Testis (tissue), 3 donors: ENCODE results near the gene GNAI2. TPM values are rescaled to one million over a fixed set of nuclear protein-coding genes. Genes with fewer than 3 reads are reported as not detected.

Experiments used
- DNase-seq: peaks from one replicate; pipeline ENCODE4 v3.0.0-alpha.2; 2019
- H3K27ac ChIP-seq, 2 donors: fragments of 200-600 bp; sonication (generic); one replicate each; pipeline ENCODE4 v1.5.1; 2019
- H3K27me3 ChIP-seq: fragments of 200-600 bp; sonication (generic); one replicate; pipeline ENCODE4 v1.5.1; 2019
- H3K36me3 ChIP-seq: fragments of 200-600 bp; sonication (generic); one replicate; pipeline ENCODE4 v1.5.1; 2017; ENCODE audit warnings: low read depth; ENCODE audit errors: missing control alignments
- H3K4me1 ChIP-seq: fragments of 200-600 bp; sonication (generic); one replicate; pipeline ENCODE4 v1.5.1; 2019
- H3K4me3 ChIP-seq, 2 donors: fragments of 200-600 bp; sonication (generic); one replicate each; pipeline ENCODE4 v1.5.1; 2017 to 2019
- H3K9me3 ChIP-seq: fragments of 200-600 bp; sonication (generic); one replicate; pipeline ENCODE4 v1.5.1; 2017
- POLR2A ChIP-seq: fragments of 450-650 bp; IDR thresholded peaks from one replicate; pipeline ENCODE4 v1.6.1; 2017; ENCODE audit warnings: antibody characterized with exemption, mild to moderate bottlenecking, moderate library complexity
- WGBS, 2 donors: methylation state at CpG; one replicate each; pipeline ENCODE4 v1.1.5; 2018; 5-methylcytosine and 5-hydroxymethylcytosine counted together
- intact Hi-C: fragments of 100-400 bp; cut with DNase I; formaldehyde crosslinking; loops from one replicate; pipeline ENCODE4 v1.15.1; 2023; ENCODE audit warnings: low total_unique reads
- polyA plus RNA-seq: library from polyadenylated mRNA; stranded (reverse); fragments of 350-450 nt; fragmentation: Illumina TruSeq; extraction: RNeasy Lipid Tissue Mini Kit (QIAGEN cat#74804); gene quantifications from one replicate; pipeline ENCODE4 v1.2.3, GENCODE V29; 2014; ENCODE audit warnings: low read depth, low replicate concordance; ENCODE audit not compliant: insufficient read depth
- total RNA-seq, 2 donors: library from RNA; depleted of rRNA; stranded (reverse); fragments of >200 nt; gene quantifications; one replicate each; pipeline ENCODE4 v1.2.3, GENCODE V29; 2016
- TF ChIP-seq, protein P1 (sequence below), 3 experiments: fragments of 450-650 bp in 2 of 3; fragments of 200-600 bp in 1 of 3; sonication (generic) in 1 of 3; IDR thresholded peaks; one replicate each; pipeline ENCODE4 v1.5.1; 2016 to 2019; ENCODE audit warnings: antibody characterized with exemption in 3 of 3, mild to moderate bottlenecking in 2 of 3, moderate library complexity in 1 of 3

GNAI2 gene
- total and polyA plus RNA-seq, 3 donors from 2014 or later: 238 to 343 (median 239) TPM

DNA sequence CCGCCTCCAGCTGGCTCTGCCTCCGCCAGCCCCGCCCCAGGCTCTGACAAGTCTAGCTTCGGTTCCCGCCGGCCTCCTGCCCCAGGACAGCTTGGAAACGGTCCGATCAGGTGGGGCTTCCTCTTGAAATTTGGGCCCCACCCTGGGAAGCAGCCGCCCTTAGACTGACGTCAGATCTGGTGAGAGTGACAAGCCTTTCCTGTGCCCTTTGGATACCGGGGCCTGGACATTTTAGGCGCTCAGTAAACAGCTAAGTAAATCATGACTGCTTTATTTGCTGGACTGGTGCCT is 63.6 kb downstream of the GNAI2 start:
- Histone ChIP-seq H3K9me3 (no peaks in the 10 kb centered on the region), H3K27ac (peak overlapping the region; percentile 12 to 85), H3K4me3 (peak overlapping the region; percentile 63 to 81), H3K27me3 (no peaks in the 10 kb centered on the region), H3K4me1 (peaks cover 25% of the 10 kb centered on the region), H3K36me3 (no peaks in the 10 kb centered on the region)
- 0 to 2% methylated on average over 10 to 12 of the region's 12 CpGs for WGBS, 2 donors
- DNase-seq: no peak
- TF ChIP-seq, protein P1, sequence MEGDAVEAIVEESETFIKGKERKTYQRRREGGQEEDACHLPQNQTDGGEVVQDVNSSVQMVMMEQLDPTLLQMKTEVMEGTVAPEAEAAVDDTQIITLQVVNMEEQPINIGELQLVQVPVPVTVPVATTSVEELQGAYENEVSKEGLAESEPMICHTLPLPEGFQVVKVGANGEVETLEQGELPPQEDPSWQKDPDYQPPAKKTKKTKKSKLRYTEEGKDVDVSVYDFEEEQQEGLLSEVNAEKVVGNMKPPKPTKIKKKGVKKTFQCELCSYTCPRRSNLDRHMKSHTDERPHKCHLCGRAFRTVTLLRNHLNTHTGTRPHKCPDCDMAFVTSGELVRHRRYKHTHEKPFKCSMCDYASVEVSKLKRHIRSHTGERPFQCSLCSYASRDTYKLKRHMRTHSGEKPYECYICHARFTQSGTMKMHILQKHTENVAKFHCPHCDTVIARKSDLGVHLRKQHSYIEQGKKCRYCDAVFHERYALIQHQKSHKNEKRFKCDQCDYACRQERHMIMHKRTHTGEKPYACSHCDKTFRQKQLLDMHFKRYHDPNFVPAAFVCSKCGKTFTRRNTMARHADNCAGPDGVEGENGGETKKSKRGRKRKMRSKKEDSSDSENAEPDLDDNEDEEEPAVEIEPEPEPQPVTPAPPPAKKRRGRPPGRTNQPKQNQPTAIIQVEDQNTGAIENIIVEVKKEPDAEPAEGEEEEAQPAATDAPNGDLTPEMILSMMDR (IDR thresholded peaks at IDR 0.05): no peak
- TF ChIP-seq POLR2A: no peak
- intact Hi-C loops: no loop called here

DNA sequence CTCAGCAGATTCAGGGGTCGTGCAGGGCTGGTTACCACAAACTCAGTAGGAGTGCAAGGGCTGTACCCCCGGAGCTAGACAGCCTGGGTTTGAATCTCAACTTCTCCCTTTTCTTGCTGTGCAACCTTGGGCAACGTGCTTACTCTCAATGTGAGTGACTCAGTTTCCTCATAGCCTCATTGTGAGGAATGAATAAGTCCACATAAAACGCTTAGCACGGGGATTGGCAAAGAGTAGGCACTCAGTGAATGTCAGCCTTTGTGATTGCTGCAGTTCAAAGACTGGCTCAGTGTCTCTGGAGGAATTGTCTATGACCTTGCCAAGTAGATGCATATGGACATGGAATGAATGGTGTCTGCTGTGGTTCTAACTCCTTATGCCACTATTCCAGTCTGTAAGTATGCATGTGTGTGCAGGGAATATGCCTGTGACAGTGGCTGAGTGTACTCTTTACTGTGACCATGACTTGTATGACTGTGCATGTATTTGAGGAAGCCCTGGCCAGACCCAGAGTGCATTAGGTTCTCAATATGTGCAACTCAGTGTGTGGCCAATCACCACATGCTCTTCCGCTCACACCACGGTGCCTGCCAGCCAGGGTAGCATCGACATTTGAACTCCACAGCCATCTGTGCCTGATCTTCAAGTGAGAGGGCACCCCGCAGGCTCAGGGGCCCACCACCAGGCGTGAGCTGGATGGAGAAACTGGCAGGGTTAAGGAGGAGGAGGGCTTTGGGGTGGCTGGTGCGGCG is 64.1 kb downstream of the GNAI2 start:
- no peaks in the 10 kb centered on the region for H3K9me3 ChIP-seq
- no peaks in the 10 kb centered on the region for H3K27me3 ChIP-seq
- intact Hi-C loops: no loop called here
- 44 to 57% methylated on average over 12 of the region's 12 CpGs for WGBS, 2 donors
- H3K4me3 ChIP-seq: peak overlapping the region; percentile 63 to 81
- DNase-seq: no peak
- TF ChIP-seq, protein P1 (IDR thresholded peaks at IDR 0.05): no peak
- no peak for TF ChIP-seq POLR2A
- peak overlapping the region; percentile 12 to 85 for H3K27ac ChIP-seq
- H3K36me3 ChIP-seq: no peaks in the 10 kb centered on the region
- peaks cover 25% of the 10 kb centered on the region for H3K4me1 ChIP-seq

DNA sequence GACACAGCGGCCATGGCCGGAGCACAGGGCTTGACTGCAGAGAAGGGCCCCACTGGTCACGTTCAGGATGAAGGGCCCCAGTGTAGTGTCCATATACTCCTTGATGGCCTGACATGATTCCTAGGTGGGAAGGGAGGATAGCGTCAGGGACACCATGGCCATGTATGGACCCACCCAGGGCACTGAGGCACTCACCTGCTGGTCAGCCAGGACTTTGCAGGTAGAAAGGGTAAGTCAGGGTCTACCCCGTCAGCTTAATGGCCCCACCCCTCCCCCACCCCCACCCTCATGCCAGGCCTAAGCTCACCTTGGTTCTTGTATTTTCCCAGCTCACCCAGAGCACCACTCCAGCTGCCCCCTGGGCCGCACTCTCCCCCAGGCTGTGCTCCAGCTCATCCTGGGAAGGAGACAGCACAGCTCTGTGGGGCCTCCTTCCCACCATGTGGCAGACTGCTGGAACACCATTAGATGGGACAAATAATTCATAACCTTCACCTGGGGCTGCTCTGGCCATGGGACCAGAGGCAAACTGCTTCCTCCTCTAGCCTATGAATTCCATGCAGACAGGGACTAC is 64.8 kb downstream of the GNAI2 start:
- intact Hi-C loops: no loop called here
- WGBS, 2 donors: 85 to 96% methylated on average over 5 to 6 of the region's 6 CpGs
- DNase-seq: no peak
- no peaks in the 10 kb centered on the region for H3K27me3 ChIP-seq
- no peak overlapping the region for H3K4me3 ChIP-seq
- no peaks in the 10 kb centered on the region for H3K36me3 ChIP-seq
- peaks cover 25% of the 10 kb centered on the region for H3K4me1 ChIP-seq
- no peak for TF ChIP-seq POLR2A
- TF ChIP-seq, protein P1 (IDR thresholded peaks at IDR 0.05): no peak
- H3K9me3 ChIP-seq: no peaks in the 10 kb centered on the region
- peak overlapping the region in 1 of 2 donors; percentile 85 for H3K27ac ChIP-seq

DNA sequence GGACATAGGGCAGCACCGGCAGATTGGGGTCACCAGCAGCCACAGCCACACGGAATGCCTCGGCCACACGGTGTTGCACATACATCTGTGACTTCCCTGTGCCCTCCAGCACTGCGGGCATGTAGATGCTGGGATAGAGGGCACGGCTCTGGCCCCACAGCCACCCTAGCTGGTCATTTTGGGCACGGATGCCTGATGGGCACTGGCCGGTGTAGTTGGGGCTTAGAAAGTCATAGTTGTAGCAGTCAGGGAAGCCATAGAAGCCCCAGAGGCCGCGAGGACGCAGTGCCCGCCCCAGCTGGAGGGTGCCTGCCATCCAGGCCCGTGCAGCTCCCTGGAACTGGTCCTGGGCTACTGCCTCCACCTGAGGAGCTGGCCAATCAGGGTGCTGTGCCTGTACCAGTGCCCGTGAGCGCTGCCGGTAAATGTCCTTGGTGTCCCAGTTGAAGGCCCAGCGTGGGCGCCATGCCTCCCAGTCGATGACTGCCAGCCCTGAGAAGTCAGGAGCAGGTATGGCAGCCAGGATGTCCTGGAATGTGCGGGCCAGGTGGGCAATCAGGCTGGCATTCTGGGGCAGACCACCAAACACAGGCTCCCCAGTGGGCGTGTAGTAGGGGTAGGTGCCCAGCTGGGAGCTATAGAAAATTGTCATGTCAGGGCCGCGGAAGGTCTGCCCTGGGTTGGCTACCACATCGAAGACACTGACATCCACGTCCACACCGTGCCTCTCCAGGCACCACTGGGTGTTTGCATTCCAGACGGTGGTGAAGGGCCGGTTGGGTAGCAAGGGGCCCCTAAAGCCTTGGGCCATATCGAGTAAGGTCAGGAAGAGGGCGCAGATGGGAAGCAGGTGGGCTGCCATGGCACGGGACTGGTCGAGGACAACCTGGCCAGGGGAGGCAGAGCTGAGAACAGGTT is 66.3 kb downstream of the GNAI2 start:
- no peak overlapping the region for H3K4me3 ChIP-seq
- no peak for DNase-seq
- intact Hi-C loops: no loop called here

More for the DNA sequence above, 66.3 kb downstream of the GNAI2 start:
- H3K27me3 ChIP-seq: no peaks in the 10 kb centered on the region
- TF ChIP-seq, protein P1 (IDR thresholded peaks at IDR 0.05): no peak
- H3K4me1 ChIP-seq: peaks cover 25% of the 10 kb centered on the region
- H3K36me3 ChIP-seq: no peaks in the 10 kb centered on the region
- H3K27ac ChIP-seq: peak overlapping the region; percentile 55 to 62
- 88% methylated on average over 20 to 32 of the region's 32 CpGs for WGBS, 2 donors
- H3K9me3 ChIP-seq: no peaks in the 10 kb centered on the region
